ENCODE data around the gene AK6.

DNA sequence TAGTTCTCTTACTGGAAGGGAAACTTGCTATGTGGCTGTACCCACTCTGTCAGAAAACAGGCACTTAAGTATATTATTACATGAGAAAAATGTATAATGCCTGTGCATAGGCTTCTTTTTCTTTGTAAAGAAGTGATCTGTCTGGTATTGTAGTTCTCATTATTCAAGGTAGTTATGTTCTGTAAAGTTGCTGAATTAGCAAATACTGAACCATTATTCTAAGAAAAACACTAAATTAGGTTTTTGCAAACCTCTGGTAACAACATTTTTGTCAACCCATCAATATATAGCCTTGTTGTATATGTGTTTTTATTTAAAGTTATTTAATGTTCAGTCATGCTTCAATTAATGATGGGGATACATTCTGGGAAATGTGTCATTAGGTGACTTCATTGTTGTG, 9.1 kb upstream of the AK6 start:
- TF ChIP-seq ZNF384 (IDR thresholded peaks at IDR 0.05) = no peak
- TF ChIP-seq BHLHE40 (IDR thresholded peaks at IDR 0.05; ENCODE audit: borderline replicate concordance) = no peak

All from HEK293T (cell line).